ENCODE results near the gene ADAMTSL5.
A peak's percentile ranks its signal among the peaks of the same experiment; 100 is the strongest.
"Not testable (repeated sequence)": the region's sequence is repeated elsewhere in the genome, so short reads cannot be mapped to it uniquely, and the experiment has no call there.

Gene ADAMTSL5

DNA sequence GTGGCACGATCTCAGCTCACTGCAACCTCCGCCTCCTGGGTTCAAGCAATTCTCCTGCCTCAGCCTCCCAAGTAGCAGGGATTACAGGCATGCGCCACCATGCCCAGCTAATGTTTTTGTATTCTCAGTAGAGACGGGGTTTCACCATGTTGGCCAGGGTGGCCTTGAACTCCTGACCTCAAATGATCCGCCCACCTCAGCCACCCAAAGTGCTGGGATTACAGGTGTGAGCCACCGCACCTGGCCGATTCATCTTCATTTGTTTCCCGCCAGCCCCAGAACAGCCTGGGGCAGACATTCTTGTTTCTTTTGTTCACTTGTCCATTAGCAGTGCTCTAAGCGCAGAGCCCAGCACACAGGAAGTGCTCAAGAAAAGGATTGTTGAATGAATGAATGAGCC lies 35.8 kb downstream of the ADAMTSL5 start:
- not testable (repeated sequence) for DNase-seq

DNA sequence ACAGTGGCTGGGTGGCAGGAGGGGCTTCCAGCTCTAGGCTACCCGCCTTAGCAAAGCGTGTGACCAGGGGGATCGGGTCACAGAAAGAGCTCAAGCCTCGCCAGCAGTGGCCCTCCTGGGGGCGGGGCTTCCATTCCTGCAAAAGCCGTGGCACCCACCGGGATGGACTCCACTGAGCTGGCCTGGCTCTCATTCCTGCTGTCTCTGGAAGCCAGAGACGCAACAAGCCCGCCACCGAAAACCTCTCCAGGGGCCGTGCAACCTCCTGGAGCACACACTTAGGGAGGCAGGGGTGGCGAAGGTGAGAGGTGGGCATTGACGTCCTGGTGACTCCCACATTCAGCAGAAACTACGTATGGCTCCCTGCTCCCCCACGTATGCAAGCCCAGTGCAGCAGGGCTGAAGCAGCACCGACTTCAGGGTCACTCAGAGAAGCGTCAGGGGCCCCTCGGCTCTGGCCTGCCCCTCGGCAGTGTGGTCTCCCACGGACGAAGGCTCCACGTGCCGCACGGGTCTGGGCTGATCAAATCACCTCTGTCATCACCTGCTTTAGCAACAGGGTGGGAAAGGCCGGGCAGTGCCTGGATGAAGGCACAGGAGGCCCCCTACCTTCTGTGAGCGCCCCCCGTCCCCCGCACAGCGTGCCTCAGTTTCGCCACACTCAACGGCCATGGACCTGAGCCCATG lies 36.9 kb downstream of the ADAMTSL5 start:
- DNase-seq, result no peak

GRCh38 chr19:1474765-1475351 lies 38.0 kb downstream of the ADAMTSL5 start:
- DNase-seq, result no peak

GRCh38 chr19:1474011-1474764 lies 38.6 kb downstream of the ADAMTSL5 start:
- DNase-seq, result no peak

GRCh38 chr19:1473085-1473851 lies 39.6 kb downstream of the ADAMTSL5 start:
- DNase-seq, result no peak

DNA sequence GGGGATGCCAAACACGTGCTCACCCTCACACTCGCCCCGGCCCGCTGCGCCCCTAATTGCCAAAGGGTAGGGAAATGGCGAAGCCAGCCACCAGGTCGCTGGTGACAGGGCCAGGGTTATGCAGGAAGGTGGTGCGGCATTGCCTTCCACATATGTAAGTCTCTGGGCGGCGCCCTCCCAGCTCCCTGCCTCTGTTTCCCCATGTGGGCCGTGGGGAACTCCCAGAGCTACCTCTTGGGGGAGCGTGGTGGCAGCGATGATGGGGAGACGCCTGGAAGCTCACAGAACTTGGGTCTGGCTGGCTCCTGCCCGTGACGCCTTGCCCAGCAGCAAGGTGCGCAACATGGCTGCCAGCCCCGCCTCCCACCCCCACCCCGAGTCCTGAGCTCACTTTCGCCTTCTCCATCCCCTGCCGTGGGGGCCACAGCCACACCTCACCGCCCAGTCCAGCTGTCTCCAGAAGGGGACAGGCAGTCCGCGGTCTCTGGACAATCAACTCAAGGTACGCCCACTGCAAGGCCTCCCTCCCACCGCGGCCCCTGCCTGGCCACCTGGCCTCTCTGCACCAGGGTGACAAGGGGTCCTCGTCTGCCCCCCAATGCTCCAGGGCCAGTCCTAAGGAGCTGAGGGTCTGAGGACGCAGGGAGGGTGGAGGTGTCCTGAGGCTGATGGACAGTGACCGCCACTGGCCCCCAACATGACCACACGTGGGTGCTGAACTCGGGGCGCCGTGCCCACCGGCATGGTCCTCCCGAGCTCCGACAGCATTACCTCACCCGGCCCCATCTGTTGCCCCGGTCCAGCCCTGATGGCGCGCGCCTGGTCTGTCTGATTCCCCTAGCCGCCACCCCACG lies 40.4 kb downstream of the ADAMTSL5 start:
- DNase-seq, result no peak

GRCh38 chr19:1471515-1472160 lies 41.2 kb downstream of the ADAMTSL5 start:
- DNase-seq, result no peak

GRCh38 chr19:1471010-1471514 lies 41.8 kb downstream of the ADAMTSL5 start:
- peak; percentile 19 for DNase-seq

DNA sequence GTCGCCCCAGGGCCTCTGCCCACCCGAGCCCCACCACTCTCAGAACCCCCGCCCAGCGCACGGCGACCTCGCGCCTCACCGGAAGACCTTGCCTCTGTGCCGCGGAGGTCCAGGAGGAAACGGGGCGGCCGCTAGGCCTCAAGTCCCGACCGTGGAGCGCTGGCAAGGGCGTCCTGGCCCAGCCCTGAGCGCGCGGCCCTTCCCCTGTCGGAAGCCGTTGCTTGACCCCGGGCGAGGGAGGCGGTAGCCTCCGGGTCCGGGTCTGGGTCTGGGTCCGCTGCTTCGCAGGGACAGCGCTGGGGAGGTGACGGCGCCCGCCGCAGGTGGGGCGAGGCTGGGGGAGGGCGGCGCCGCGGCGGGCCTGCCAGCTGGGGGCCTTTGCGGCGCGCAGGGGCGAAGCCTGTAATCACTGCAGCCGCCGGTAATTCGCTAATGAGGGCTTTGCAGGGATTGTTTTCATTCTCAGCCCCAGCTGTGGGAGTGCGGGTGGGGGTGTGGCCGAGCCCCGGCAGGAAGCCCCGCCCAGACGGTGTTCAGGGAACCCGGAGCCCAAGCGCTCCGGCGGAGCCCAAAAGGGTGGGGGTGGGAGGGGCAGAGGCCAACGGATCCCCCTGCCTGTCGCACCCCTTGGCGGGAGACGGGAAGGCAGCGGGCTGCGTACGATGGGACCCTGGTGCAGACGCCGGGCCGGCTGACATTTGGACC lies 42.4 kb downstream of the ADAMTSL5 start:
- DNase-seq, result peak; percentile 59

GRCh38 chr19:1470055-1470304 lies 42.8 kb downstream of the ADAMTSL5 start:
- DNase-seq, result no peak

- no peak for DNase-seq
Observed at GRCh38 chr19:1469255-1470054, 43.4 kb downstream of the ADAMTSL5 start.

- no peak for DNase-seq
Observed at GRCh38 chr19:1468821-1469254, 44.0 kb downstream of the ADAMTSL5 start.

DNA sequence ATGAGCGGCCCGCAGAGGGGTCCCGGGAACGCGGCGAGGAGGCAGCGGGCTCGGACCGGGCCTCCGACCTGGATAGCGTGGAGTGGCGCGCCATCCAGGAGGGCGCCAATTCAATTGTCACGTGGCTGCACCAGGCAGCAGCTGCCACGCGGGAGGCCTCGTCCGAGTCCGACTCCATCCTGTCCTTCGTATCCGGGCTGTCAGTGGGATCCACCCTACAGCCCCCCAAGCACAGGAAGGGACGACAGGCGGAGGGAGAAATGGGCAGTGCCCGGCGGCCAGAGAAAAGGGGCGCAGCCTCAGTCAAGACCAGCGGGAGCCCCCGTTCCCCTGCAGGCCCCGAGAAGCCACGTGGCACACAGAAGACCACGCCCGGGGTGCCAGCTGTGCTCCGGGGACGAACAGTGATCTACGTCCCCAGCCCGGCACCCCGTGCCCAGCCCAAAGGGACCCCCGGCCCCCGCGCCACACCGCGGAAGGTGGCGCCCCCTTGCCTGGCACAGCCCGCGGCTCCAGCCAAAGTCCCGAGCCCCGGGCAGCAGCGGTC lies 44.5 kb downstream of the ADAMTSL5 start:
- DNase-seq, result no peak

GRCh38 chr19:1467490-1468273 lies 45.1 kb downstream of the ADAMTSL5 start:
- no peak for DNase-seq

DNA sequence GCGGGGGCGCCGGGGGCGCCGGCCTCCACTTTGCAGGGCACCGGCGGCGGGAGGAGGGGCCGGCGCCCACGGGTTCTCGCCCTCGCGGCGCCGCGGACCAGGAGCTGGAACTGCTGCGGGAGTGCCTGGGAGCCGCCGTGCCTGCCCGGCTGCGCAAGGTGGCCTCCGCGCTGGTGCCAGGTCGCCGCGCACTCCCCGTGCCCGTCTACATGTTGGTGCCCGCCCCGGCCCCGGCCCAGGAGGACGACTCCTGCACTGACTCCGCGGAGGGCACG lies 45.7 kb downstream of the ADAMTSL5 start:
- DNase-seq, result no peak

GRCh38 chr19:1466461-1467214 lies 46.2 kb downstream of the ADAMTSL5 start:
- no peak for DNase-seq

DNA sequence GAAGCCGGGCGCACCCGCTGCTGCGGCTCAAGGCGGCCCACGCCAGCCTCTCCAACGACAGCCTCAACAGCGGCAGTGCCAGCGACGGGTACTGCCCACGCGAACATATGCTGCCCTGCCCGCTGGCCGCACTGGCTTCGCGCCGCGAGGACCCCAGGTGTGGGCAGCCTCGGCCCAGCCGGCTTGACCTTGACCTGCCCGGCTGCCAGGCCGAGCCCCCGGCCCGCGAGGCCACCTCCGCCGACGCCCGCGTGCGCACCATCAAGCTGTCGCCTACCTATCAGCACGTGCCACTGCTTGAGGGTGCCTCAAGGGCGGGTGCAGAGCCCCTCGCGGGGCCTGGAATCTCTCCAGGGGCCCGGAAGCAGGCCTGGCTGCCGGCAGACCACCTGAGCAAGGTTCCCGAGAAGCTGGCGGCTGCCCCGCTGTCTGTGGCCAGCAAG lies 46.8 kb downstream of the ADAMTSL5 start:
- no peak for DNase-seq

DNA sequence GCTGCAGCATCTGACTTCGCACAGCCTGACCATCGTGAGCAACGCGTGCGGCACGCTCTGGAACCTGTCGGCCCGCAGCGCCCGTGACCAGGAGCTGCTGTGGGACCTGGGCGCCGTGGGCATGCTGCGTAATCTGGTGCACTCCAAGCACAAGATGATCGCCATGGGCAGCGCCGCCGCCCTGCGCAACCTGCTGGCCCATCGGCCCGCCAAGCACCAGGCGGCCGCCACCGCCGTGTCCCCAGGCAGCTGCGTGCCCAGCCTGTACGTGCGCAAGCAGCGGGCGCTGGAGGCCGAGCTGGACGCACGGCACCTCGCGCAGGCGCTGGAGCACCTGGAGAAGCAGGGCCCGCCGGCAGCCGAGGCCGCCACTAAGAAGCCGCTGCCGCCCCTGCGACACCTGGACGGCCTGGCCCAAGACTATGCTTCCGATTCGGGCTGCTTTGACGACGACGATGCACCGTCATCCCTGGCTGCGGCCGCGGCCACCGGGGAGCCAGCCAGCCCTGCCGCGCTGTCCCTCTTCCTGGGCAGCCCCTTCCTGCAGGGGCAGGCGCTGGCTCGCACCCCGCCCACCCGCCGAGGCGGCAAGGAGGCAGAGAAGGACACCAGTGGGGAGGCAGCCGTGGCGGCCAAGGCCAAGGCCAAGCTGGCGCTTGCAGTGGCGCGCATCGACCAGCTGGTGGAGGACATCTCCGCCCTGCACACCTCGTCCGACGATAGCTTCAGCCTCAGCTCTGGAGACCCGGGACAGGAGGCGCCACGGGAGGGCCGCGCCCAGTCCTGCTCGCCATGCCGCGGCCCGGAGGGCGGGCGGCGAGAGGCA lies 47.4 kb downstream of the ADAMTSL5 start:
- no peak for DNase-seq
